Natural killer cell (primary cell): ENCODE data around the gene CUX1. TPM values are rescaled to one million over a fixed set of nuclear protein-coding genes. Genes with fewer than 3 reads are reported as not detected.

ENCODE experiments used
- ATAC-seq, 3 donors: fragments of 150-1000 bp in 2 of 3; fragments of 200-7000 bp in 1 of 3; cut with Tn5 transposase; 1 replicate in 1 of 3; 2 replicates in 2 of 3; pipeline ENCODE4 v1.10.0; 2021; ENCODE audit warnings: mild to moderate bottlenecking in 2 of 3, moderate library complexity in 2 of 3
- DNase-seq, 2 donors: peaks; one replicate each; pipeline versions ENCODE4 v3.0.0 to v3.0.0-alpha.2; 2013 to 2021; ENCODE audit warnings: mixed read lengths in 1 of 2
- H3K27ac ChIP-seq: one replicate; pipeline ENCODE4 v1.5.1; 2013; ENCODE audit warnings: mild to moderate bottlenecking, low read length
- H3K27me3 ChIP-seq: one replicate; pipeline ENCODE4 v1.6.1; 2013; ENCODE audit warnings: low read length; ENCODE audit not compliant: control insufficient read depth, insufficient read depth
- H3K36me3 ChIP-seq: one replicate; pipeline ENCODE4 v1.6.1; 2013; ENCODE audit warnings: low read length; ENCODE audit not compliant: control insufficient read depth, insufficient read depth
- H3K4me1 ChIP-seq: one replicate; pipeline ENCODE4 v1.6.1; 2013; ENCODE audit warnings: low read length; ENCODE audit not compliant: control insufficient read depth, insufficient read depth
- H3K4me3 ChIP-seq: one replicate; pipeline ENCODE4 v1.5.1; 2013; ENCODE audit warnings: low read length
- H3K9me3 ChIP-seq: one replicate; pipeline ENCODE4 v1.6.1; 2013; ENCODE audit warnings: low read length; ENCODE audit not compliant: control insufficient read depth, insufficient read depth
- H3K27ac Mint-ChIP-seq, 2 donors: one replicate each; pipeline ENCODE4 v1.8.0; 2022; ENCODE audit warnings: mild to moderate bottlenecking in 2 of 2, mixed read lengths in 2 of 2, moderate library complexity in 1 of 2
- H3K27me3 Mint-ChIP-seq, 2 donors: one replicate each; pipeline ENCODE4 v1.8.0; 2022; ENCODE audit warnings: low read depth in 2 of 2, mixed read lengths in 2 of 2
- H3K36me3 Mint-ChIP-seq: one replicate; pipeline ENCODE4 v1.8.0; 2022; ENCODE audit warnings: mixed read lengths
- H3K4me1 Mint-ChIP-seq, 2 donors: one replicate each; pipeline ENCODE4 v1.8.0; 2022; ENCODE audit warnings: mixed read lengths in 2 of 2
- H3K4me3 Mint-ChIP-seq: one replicate; pipeline ENCODE4 v1.8.0; 2022; ENCODE audit warnings: mild to moderate bottlenecking, moderate library complexity, mixed read lengths
- H3K9me3 Mint-ChIP-seq, 2 donors: one replicate each; pipeline ENCODE4 v1.8.0; 2022; ENCODE audit warnings: mixed read lengths in 2 of 2
- CTCF ChIP-seq: fragments of 200-600 bp; IDR thresholded peaks from one replicate; pipeline ENCODE4 v1.8.0; 2022; ENCODE audit warnings: antibody characterized with exemption
- WGBS: methylation state at CpG from one replicate; pipeline ENCODE4 v1.1.7; 2013; ENCODE audit warnings: missing lambda C conversion rate; ENCODE audit not compliant: insufficient coverage; 5-methylcytosine and 5-hydroxymethylcytosine counted together
- intact Hi-C: fragments of 100-400 bp; cut with micrococcal nuclease; formaldehyde crosslinking; loops from one replicate; pipeline ENCODE4 v1.14.2; 2022
- total RNA-seq, 4 donors: library from RNA; stranded (reverse); fragments of 120-200 nt in 1 of 4; gene quantifications; one replicate each; pipeline versions ENCODE4 v1.2.3 to v1.2.4, GENCODE V29; 2013 to 2022

The CUX1 gene
- total RNA-seq, 3 donors from 2014 or later (not counting 1 experiment from before 2014, with no cell fraction given): 59.8 to 77.4 (median 73.6) TPM

- ATAC-seq (no peak), DNase-seq (no peak)
- Histone ChIP-seq H3K4me3 (no peak overlapping the region), H3K36me3 (peaks cover 38% of the 10 kb centered on the region), H3K4me1 (no peaks in the 10 kb centered on the region), H3K27me3 (no peaks in the 10 kb centered on the region), H3K9me3 (no peaks in the 10 kb centered on the region), H3K27ac (no peak overlapping the region)
- Mint-ChIP-seq H3K9me3 (no peaks in the 10 kb centered on the region), H3K36me3 (no peaks in the 10 kb centered on the region), H3K4me3 (no peak overlapping the region), H3K27ac (no peak overlapping the region), H3K4me1 (no peaks in the 10 kb centered on the region), H3K27me3 (no peaks in the 10 kb centered on the region)
- TF ChIP-seq CTCF: no peak
- WGBS: 95% methylated on average over 15 of the region's 15 CpGs
- intact Hi-C loops: no loop called here
Observed at GRCh38 chr7:102205915-102206314, 388.5 kb downstream of the CUX1 start.

- ATAC-seq: no peak
- 96% methylated on average over 14 of the region's 14 CpGs for WGBS
Observed at GRCh38 chr7:102208826-102209225, 391.4 kb downstream of the CUX1 start.

GRCh38 chr7:102210787-102211186, 393.4 kb downstream of the CUX1 start:
- H3K9me3 Mint-ChIP-seq: no peaks in the 10 kb centered on the region
- H3K4me1 ChIP-seq: no peaks in the 10 kb centered on the region
- TF ChIP-seq CTCF: no peak
- H3K27ac Mint-ChIP-seq: no peak overlapping the region
- no peak overlapping the region for H3K4me3 Mint-ChIP-seq
- H3K27me3 Mint-ChIP-seq: no peaks in the 10 kb centered on the region
- no peaks in the 10 kb centered on the region for H3K36me3 Mint-ChIP-seq
- no peak overlapping the region for H3K27ac ChIP-seq
- no peaks in the 10 kb centered on the region for H3K4me1 Mint-ChIP-seq
- intact Hi-C loops: no loop called here
- ATAC-seq (no peak), DNase-seq (no peak)
- no peaks in the 10 kb centered on the region for H3K9me3 ChIP-seq
- H3K27me3 ChIP-seq: no peaks in the 10 kb centered on the region
- no peak overlapping the region for H3K4me3 ChIP-seq
- peaks cover 6% of the 10 kb centered on the region for H3K36me3 ChIP-seq
- 91% methylated on average over 13 of the region's 13 CpGs for WGBS

More at GRCh38 chr7:102208826-102209225, 391.4 kb downstream of the CUX1 start:
- no peak overlapping the region for H3K4me3 ChIP-seq
- no peak for DNase-seq
- Mint-ChIP-seq H3K4me1 (no peaks in the 10 kb centered on the region), H3K9me3 (no peaks in the 10 kb centered on the region), H3K36me3 (no peaks in the 10 kb centered on the region), H3K27me3 (no peaks in the 10 kb centered on the region), H3K4me3 (no peak overlapping the region), H3K27ac (no peak overlapping the region)
- no peaks in the 10 kb centered on the region for H3K4me1 ChIP-seq
- H3K27ac ChIP-seq: no peak overlapping the region
- no peak for TF ChIP-seq CTCF
- H3K27me3 ChIP-seq: no peaks in the 10 kb centered on the region
- no peaks in the 10 kb centered on the region for H3K9me3 ChIP-seq
- intact Hi-C loops: no loop called here
- peaks cover 17% of the 10 kb centered on the region for H3K36me3 ChIP-seq
